ENCODE results near the gene IGFL2. TPM values are rescaled to one million over a fixed set of nuclear protein-coding genes. Genes with fewer than 3 reads are reported as not detected.

Gene IGFL2
- total and polyA plus RNA-seq, 9 of the 15 experiments (the other 6 are each of a cell fraction or from before 2014, with no cell fraction given) = 0.42 to 1.7 (median 0.75) TPM; not detected in 2

DNA sequence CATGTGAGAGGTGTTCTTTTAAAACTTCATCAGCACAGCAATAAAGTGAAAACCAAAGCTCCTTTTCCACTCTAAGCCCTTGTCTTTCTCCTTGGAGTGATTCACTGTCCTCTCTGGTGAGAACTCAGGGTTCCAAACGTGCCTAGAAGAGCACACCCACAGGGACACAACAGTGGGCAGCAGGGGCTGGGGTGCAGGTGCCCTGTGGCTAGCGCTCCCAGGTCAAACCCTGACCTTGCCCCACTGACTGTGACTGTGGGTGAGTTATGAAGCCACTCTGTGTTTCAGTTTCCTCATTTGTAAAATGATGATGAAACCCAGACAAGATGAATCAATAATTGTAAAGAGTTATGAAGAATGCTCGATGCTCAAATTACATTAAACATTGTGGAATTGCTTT, 43.9 kb downstream of the IGFL2 start (continued):
- TF ChIP-seq TCF7L2 (IDR thresholded peaks at IDR 0.05; ENCODE audit: low read depth, low read length) (no peak), HMG20A (CRISPR knock-in tag; conservative IDR thresholded peaks at IDR 0.05) (0 out of 2 replicates have a peak, but pooled peaks have one; percentile 50), RB1 (IDR thresholded peaks at IDR 0.05; ENCODE audit: low read depth) (no peak), FOXJ2 (tag; IDR thresholded peaks at IDR 0.05) (no peak), MNT (conservative IDR thresholded peaks at IDR 0.05) (no peak), ZNF511 (CRISPR knock-in tag; IDR thresholded peaks at IDR 0.05) (no peak), ARNT (IDR thresholded peaks at IDR 0.05) (no peak), IFI16 (CRISPR knock-in tag; IDR thresholded peaks at IDR 0.05) (no peak), CEBPG (CRISPR knock-in tag; IDR thresholded peaks at IDR 0.05) (peak; percentile 34; the same call in 1 of the 2 replicates), CEBPG (tag; conservative IDR thresholded peaks at IDR 0.05 in 1 of 2, IDR thresholded peaks at IDR 0.05 in 1 of 2) (peak in 1 of 2 experiments; percentile 36; a peak in 2 of 4 replicates), NR3C1 (CRISPR knock-in tag; IDR thresholded peaks at IDR 0.05) (no peak), ZNF354B (CRISPR knock-in tag; IDR thresholded peaks at IDR 0.05) (peak; percentile 49; the same call in 1 of the 2 replicates), MBD2 (IDR thresholded peaks at IDR 0.05; ENCODE audit: borderline replicate concordance, low read depth) (no peak), RNF219 (CRISPR knock-in tag; IDR thresholded peaks at IDR 0.05) (0 out of 2 replicates have a peak, but pooled peaks have one; percentile 7), CAMTA2 (CRISPR knock-in tag; conservative IDR thresholded peaks at IDR 0.05) (0 out of 2 replicates have a peak, but pooled peaks have one; percentile 65), ZSCAN29 (IDR thresholded peaks at IDR 0.05) (no peak), E2F3 (CRISPR knock-in tag; IDR thresholded peaks at IDR 0.05) (no peak), NFRKB (IDR thresholded peaks at IDR 0.05; ENCODE audit: low read depth) (no peak), E4F1 (CRISPR knock-in tag; IDR thresholded peaks at IDR 0.05; ENCODE audit: borderline replicate concordance) (0 out of 2 replicates have a peak, but pooled peaks have one; percentile 50), ELF2 (CRISPR knock-in tag; IDR thresholded peaks at IDR 0.05) (peak; percentile 77), ZNF232 (CRISPR knock-in tag; IDR thresholded peaks at IDR 0.05) (no peak)
- TF ChIP-seq, protein P1, sequence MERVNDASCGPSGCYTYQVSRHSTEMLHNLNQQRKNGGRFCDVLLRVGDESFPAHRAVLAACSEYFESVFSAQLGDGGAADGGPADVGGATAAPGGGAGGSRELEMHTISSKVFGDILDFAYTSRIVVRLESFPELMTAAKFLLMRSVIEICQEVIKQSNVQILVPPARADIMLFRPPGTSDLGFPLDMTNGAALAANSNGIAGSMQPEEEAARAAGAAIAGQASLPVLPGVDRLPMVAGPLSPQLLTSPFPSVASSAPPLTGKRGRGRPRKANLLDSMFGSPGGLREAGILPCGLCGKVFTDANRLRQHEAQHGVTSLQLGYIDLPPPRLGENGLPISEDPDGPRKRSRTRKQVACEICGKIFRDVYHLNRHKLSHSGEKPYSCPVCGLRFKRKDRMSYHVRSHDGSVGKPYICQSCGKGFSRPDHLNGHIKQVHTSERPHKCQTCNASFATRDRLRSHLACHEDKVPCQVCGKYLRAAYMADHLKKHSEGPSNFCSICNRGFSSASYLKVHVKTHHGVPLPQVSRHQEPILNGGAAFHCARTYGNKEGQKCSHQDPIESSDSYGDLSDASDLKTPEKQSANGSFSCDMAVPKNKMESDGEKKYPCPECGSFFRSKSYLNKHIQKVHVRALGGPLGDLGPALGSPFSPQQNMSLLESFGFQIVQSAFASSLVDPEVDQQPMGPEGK (CRISPR knock-in tag; IDR thresholded peaks at IDR 0.05; ENCODE audit: borderline replicate concordance) = peak; percentile 65; the same call in 1 of the 2 replicates

Data from K562 (cell line).